ENCODE results near the gene UROC1. TPM values are rescaled to one million over a fixed set of nuclear protein-coding genes. Genes with fewer than 3 reads are reported as not detected.

UROC1 gene
- total RNA-seq, 1 donor from 2014 or later: not detected

GRCh38 chr3:126530171-126531050 is 12.8 kb upstream of the UROC1 start:
- Mint-ChIP-seq H3K9me3 (no peaks in the 10 kb centered on the region), H3K4me3 (no peak overlapping the region), H3K27me3 (peaks cover 15% of the 10 kb centered on the region), H3K36me3 (ENCODE audit: low read depth) (no peaks in the 10 kb centered on the region), H3K4me1 (peaks cover 2% of the 10 kb centered on the region), H3K27ac (no peak overlapping the region)
- DNase-seq: no peak
- intact Hi-C loops (cut with micrococcal nuclease): no loop called here

DNA sequence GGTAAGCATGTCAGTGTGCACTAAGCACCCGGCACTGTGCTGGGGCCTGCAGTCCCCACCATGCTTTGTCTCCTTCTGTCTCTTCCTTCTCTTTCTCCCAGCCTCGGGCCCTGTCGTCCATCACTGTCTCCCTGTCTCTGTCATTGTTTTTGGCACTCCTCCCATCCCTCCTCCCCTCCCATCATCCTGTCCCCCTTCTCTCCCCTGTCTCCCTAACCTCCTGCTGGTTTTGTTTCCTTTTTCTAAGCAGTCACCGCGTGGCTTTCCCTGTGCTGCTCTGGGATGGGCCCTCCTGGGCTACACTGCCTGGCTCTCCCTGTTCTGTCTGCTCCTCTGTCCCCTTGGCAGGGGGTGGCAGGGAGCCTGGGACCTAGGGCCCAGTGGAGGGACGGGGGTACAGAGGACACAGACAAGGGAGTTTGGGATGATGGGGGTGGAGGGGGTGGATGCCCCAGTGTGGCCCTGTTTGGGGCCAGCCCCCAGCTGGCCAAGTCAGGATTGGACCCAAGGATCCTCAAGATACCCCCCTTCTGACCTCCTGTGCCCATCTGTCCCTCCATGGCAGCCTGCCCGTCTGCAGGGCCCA is 12.1 kb upstream of the UROC1 start:
- no peak overlapping the region for H3K4me3 Mint-ChIP-seq
- no peak for DNase-seq
- peaks cover 17% of the 10 kb centered on the region for H3K27me3 Mint-ChIP-seq
- H3K9me3 Mint-ChIP-seq: no peaks in the 10 kb centered on the region
- intact Hi-C loops (cut with micrococcal nuclease): no loop called here
- H3K36me3 Mint-ChIP-seq (ENCODE audit: low read depth): no peaks in the 10 kb centered on the region
- H3K4me1 Mint-ChIP-seq: peaks cover 2% of the 10 kb centered on the region
- H3K27ac Mint-ChIP-seq: no peak overlapping the region

- peaks cover 18% of the 10 kb centered on the region for H3K27me3 Mint-ChIP-seq
- intact Hi-C loops (cut with micrococcal nuclease): no loop called here
- no peaks in the 10 kb centered on the region for H3K9me3 Mint-ChIP-seq
- H3K36me3 Mint-ChIP-seq (ENCODE audit: low read depth): no peaks in the 10 kb centered on the region
- peaks cover 2% of the 10 kb centered on the region for H3K4me1 Mint-ChIP-seq
- no peak overlapping the region for H3K27ac Mint-ChIP-seq
- no peak overlapping the region for H3K4me3 Mint-ChIP-seq
- DNase-seq: no peak
Measured at GRCh38 chr3:126528800-126529541, 11.4 kb upstream of the UROC1 start.

GRCh38 chr3:126528419-126528799 is 10.8 kb upstream of the UROC1 start:
- DNase-seq: no peak
- Mint-ChIP-seq H3K36me3 (ENCODE audit: low read depth) (no peaks in the 10 kb centered on the region), H3K27me3 (peaks cover 14% of the 10 kb centered on the region), H3K4me1 (peaks cover 2% of the 10 kb centered on the region), H3K4me3 (no peak overlapping the region), H3K27ac (no peak overlapping the region), H3K9me3 (no peaks in the 10 kb centered on the region)
- intact Hi-C loops (cut with micrococcal nuclease): no loop called here

GRCh38 chr3:126527455-126528211 is 10.1 kb upstream of the UROC1 start:
- H3K4me1 Mint-ChIP-seq: peaks cover 2% of the 10 kb centered on the region
- no peaks in the 10 kb centered on the region for H3K36me3 Mint-ChIP-seq (ENCODE audit: low read depth)
- no peak overlapping the region for H3K27ac Mint-ChIP-seq
- no peak for DNase-seq
- H3K4me3 Mint-ChIP-seq: no peak overlapping the region
- no peaks in the 10 kb centered on the region for H3K9me3 Mint-ChIP-seq
- intact Hi-C loops (cut with micrococcal nuclease): no loop called here
- peaks cover 21% of the 10 kb centered on the region for H3K27me3 Mint-ChIP-seq

GRCh38 chr3:126527006-126527405 is 9.4 kb upstream of the UROC1 start:
- H3K36me3 Mint-ChIP-seq (ENCODE audit: low read depth): no peaks in the 10 kb centered on the region
- intact Hi-C loops (cut with micrococcal nuclease): no loop called here
- H3K27me3 Mint-ChIP-seq: peaks cover 18% of the 10 kb centered on the region
- H3K27ac Mint-ChIP-seq: no peak overlapping the region
- DNase-seq: no peak
- no peaks in the 10 kb centered on the region for H3K9me3 Mint-ChIP-seq
- no peak overlapping the region for H3K4me3 Mint-ChIP-seq
- peaks cover 2% of the 10 kb centered on the region for H3K4me1 Mint-ChIP-seq

- DNase-seq: no peak
- Mint-ChIP-seq H3K27ac (no peak overlapping the region), H3K36me3 (ENCODE audit: low read depth) (no peaks in the 10 kb centered on the region), H3K27me3 (peaks cover 15% of the 10 kb centered on the region), H3K4me3 (no peak overlapping the region), H3K4me1 (peaks cover 2% of the 10 kb centered on the region), H3K9me3 (no peaks in the 10 kb centered on the region)
- intact Hi-C loops (cut with micrococcal nuclease): no loop called here
Measured at GRCh38 chr3:126526668-126527005, 9.1 kb upstream of the UROC1 start.

GRCh38 chr3:126525853-126526667 is 8.5 kb upstream of the UROC1 start:
- H3K9me3 Mint-ChIP-seq: no peaks in the 10 kb centered on the region
- peaks cover 2% of the 10 kb centered on the region for H3K4me1 Mint-ChIP-seq
- DNase-seq: no peak
- no peaks in the 10 kb centered on the region for H3K36me3 Mint-ChIP-seq (ENCODE audit: low read depth)
- intact Hi-C loops (cut with micrococcal nuclease): no loop called here
- no peak overlapping the region for H3K4me3 Mint-ChIP-seq
- no peak overlapping the region for H3K27ac Mint-ChIP-seq
- peaks cover 15% of the 10 kb centered on the region for H3K27me3 Mint-ChIP-seq

DNA sequence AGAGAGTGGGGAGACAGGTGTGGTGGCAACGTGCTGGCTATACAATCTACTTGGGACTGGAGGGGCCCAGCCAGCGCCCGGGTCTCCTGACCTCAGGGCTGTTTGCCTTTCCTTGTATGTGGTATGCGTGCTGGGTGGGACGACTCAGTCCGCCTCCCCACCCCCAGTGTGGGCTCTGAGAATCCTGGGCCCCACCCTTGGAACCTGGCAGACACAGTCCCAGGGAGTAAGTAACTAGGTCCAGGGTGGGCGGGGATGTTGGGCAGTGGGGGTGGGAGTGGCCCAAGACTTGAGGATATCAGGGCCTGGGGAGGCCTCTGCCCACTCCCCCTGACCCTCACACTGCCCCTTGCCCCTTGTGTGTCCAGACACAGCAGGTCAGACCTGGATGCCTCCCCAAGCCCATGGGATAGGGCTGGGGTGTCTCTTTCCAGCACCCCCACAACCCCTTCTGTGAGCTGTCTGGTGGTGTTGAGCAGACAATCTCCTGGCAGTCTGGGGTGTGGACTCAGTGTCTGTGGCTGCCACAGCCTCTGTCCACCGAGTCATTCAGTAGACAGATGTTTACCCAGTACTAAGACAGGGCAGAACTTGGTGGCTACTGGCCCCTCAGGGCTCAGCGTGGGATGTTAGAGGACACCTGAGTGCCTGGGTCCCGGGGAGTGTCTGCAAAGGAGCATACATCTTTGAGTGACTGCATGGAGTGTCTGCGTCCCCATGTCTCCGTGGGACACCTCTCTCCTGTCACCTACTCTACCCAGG is 7.7 kb upstream of the UROC1 start:
- Mint-ChIP-seq H3K36me3 (ENCODE audit: low read depth) (no peaks in the 10 kb centered on the region), H3K9me3 (no peaks in the 10 kb centered on the region), H3K4me1 (peaks cover 2% of the 10 kb centered on the region), H3K27me3 (peaks cover 15% of the 10 kb centered on the region), H3K4me3 (no peak overlapping the region), H3K27ac (no peak overlapping the region)
- DNase-seq: no peak
- intact Hi-C loops (cut with micrococcal nuclease): no loop called here

- intact Hi-C loops (cut with micrococcal nuclease): no loop called here
- DNase-seq: no peak
- Mint-ChIP-seq H3K27ac (no peak overlapping the region), H3K27me3 (peaks cover 15% of the 10 kb centered on the region), H3K9me3 (no peaks in the 10 kb centered on the region), H3K4me3 (no peak overlapping the region), H3K4me1 (no peaks in the 10 kb centered on the region), H3K36me3 (ENCODE audit: low read depth) (no peaks in the 10 kb centered on the region)
Measured at GRCh38 chr3:126524429-126524988, 6.9 kb upstream of the UROC1 start.

GRCh38 chr3:126523745-126524428 is 6.3 kb upstream of the UROC1 start, which contains the start of gene CHST13:
TSS of gene CHST13 (plus strand) at chr3:126524155. CDS start at chr3:126524333, 178 bp downstream.
- intact Hi-C loops (cut with micrococcal nuclease): loop anchor here (2.0 kb wide), 1 partner anchor 931 kb away; no protein-coding TSS in a partner anchor
- H3K27ac Mint-ChIP-seq: no peak within 1 kb of the TSS
- H3K4me3 Mint-ChIP-seq: no peak within 1 kb of the TSS
- DNase-seq: no peak
- H3K4me1 Mint-ChIP-seq: no peaks in the 10 kb centered on the region
- H3K9me3 Mint-ChIP-seq: no peaks in the 10 kb centered on the region
- H3K27me3 Mint-ChIP-seq: peaks cover 15% of the 10 kb centered on the region
- no peaks in the 10 kb centered on the region for H3K36me3 Mint-ChIP-seq (ENCODE audit: low read depth)

DNA sequence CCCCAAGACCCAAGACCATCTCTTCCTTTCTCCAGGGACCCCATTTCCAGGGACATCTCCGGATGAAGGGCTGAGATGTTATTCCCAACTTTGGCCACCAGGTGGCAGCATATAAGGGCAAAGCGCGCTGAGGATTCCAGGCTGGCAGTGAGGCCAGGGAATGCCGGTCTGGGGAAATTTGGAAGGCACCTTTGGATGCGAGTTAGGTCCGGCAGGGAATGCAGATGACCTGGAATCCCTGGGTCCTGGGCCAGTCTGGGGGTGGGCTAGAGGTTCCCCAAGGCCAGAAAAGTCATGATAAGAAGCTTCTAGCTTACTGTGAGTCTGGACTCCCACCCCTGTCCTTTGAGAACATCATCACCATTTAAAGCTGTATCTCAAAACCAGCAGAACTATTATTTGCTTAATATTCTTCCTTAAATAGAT is 4.8 kb upstream of the UROC1 start:
- Mint-ChIP-seq H3K9me3 (no peaks in the 10 kb centered on the region), H3K4me1 (no peaks in the 10 kb centered on the region), H3K36me3 (ENCODE audit: low read depth) (no peaks in the 10 kb centered on the region), H3K27me3 (peaks cover 15% of the 10 kb centered on the region), H3K4me3 (no peak overlapping the region), H3K27ac (no peak overlapping the region)
- peak; percentile 82 for DNase-seq
- intact Hi-C loops (cut with micrococcal nuclease): loop anchor here (1.0 to 2.0 kb wide), 2 partner anchors 932 to 1022 kb away; no protein-coding TSS in a partner anchor

All from activated CD4-positive, alpha-beta T cell treated with anti-CD3 and anti-CD28 coated beads, Interleukin-2, amount 10 ng/mL, durations not matched to agents 24 days and 14 days (primary cell).